HK-2 (cell line): ENCODE measurements around the gene RABGAP1.

ENCODE experiments used
- DNase-seq: peaks from one replicate; pipeline ENCODE4 v3.0.0-alpha.2; 2018; ENCODE audit not compliant: unreplicated experiment

RABGAP1 gene

DNA sequence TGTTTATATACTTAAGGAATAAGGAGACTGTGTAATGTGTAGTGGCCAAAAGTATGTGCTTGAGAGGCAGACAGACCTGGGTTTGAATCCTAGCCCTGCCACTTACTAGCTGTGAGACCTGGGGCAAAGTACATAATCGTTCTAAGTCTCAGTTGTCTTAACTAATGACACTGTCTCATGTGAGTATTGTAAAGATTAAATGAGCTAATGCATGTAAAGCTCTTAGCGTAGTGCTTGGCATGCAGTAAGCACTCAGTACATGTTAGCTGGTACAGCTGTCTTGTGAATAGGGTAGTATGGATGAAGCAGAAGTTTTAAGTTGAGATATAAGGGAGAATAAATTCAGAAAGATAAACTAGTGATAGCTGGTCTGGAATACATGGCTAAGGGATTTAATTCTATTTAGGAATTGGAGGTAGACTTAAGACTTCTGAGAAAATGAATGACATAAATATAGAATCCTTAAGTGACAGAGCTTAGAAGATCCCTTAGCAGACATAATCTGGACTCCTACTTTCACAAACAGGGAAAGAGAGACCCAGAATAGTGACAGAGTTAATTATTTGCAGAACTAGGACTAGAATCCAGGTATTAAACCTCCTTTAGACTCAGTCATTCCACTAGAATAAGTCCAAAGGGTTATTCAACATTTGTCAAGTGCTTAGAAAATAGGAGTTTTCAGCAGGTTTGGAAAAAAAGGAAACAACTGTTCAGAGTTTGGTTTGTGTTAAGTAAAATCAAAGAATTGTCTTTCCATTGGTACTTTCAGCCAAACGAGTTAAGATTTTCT is 105.8 kb downstream of the RABGAP1 start:
- DNase-seq, result no peak

DNA sequence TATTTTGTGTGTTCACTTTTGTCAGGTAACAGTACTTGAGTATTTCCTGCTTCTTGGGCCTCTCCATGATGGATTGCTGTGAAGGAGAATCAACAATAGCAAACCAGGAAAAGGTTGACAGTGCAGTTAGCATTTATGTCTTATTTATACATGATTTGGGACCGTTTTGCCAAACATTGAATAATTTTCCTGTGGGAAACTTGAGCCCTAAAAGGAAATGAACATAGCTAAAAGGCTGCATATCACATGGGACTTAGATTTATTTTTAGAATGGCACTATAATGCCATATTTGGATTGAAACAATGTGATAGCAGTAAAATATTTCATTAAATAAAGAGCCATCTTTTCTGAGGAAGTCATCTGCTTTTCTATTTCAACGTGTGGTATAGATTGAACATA is 107.9 kb downstream of the RABGAP1 start:
- no peak for DNase-seq

DNA sequence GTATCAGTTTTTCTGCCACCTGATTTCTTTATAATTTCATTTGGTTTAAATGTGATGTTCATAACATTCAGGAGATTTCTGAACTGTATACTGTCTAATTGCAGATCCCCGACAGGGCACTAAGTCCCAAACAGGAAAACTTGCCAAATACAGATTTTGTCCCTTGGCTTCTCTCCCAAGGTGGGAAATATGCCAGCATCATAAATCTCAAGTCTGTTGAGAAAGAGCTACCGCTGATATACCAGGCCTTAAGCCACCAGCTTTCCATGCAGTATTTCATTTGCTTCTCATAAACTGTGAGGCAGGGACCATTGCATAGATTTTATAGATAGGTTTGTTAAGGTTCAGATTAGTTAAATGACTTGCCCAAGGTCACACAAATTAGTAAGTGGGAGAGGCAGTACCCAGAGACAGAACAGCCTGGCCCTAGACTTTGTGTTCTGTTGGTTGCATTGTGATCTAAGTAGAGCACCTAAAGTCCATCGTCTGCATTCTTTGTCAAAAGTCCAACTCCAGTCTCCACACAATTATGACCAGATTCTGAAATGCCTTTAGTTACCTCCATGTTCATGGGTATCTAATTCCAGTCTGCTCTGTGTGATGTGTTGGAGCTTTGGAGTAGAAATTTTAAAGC is 108.9 kb downstream of the RABGAP1 start:
- no peak for DNase-seq

GRCh38 chr9:123053046-123053445 is 112.2 kb downstream of the RABGAP1 start:
- DNase-seq, result no peak

- DNase-seq, result no peak
Measured at GRCh38 chr9:123053711-123054110, 112.9 kb downstream of the RABGAP1 start.

GRCh38 chr9:123058834-123059233 is 118.0 kb downstream of the RABGAP1 start:
- no peak for DNase-seq

DNA sequence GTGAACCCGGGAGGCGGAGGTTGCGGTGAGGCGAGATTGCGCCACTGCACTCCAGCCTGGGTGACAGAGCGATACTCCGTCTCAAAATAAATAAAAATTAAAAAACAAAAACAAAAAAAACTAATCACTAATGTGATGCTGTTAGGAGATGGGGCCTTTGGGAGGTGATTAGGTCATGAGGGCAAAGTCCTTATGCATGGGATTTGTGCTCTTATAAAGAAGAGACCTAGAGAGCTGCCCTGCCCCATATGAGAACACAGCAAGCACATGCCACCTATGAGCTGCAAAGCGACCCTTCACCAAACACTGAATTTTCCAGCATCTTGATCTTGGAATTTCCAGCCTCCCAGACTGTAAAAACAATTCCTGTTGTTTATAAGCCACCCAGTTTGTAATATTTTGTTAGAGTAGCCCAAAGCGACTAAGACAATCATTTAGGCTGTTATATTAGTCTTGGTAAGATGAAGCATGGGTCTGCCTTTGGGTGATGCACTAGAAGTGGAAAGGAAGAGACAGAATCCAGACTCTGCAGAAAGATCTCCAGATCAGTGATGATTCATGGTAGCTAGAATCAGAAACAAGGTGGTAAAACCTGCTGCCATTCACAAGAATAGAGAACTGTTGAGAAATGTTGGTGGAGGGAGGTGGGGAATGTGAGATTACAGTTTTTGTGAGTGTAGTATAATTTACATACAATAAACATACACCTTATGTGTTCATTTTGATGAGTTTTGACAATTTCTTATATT is 118.8 kb downstream of the RABGAP1 start:
- no peak for DNase-seq

- no peak for DNase-seq
Measured at GRCh38 chr9:123061216-123061615, 120.4 kb downstream of the RABGAP1 start.

GRCh38 chr9:123062351-123063176 is 121.7 kb downstream of the RABGAP1 start:
- no peak for DNase-seq

- no peak for DNase-seq
Measured at GRCh38 chr9:123063177-123063598, 122.4 kb downstream of the RABGAP1 start.

DNA sequence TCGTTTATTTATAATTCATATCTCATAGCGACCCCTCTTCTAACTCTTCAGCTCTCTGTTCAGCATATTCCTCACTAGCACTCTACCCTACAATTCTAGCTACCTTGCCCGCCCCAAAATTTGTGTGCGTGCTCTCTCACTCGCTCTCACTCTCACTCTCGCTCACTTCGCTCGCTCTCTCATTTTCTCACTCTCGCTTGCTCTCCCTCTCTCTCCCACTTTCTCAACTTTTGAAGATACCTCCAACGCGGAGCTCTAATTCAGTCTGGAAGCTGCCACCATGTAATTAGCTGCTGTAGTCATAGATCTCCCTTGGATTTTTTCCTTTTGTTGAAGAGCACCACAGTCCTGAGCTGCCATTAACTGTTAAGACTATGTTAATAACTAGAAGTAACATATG is 123.1 kb downstream of the RABGAP1 start:
- DNase-seq, result no peak

DNA sequence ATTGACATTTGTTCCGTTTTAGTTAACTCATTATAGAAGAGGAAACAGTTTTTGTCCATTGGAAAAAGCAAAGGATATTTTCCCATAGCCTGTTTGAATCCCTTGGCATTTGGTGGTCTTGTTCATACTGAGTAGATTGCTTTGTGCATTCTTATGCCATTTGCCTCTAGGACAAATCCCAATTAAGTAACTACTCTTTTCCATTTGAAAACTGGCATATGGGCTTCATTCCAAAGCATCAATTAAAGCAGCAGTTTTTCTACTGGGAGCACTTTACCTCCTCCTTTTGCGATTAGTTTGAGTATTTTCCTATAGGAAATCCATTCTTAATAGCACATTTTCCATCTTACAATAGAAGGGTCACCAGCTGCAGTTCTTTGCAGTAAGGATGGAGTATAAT is 123.9 kb downstream of the RABGAP1 start:
- DNase-seq, result no peak

- no peak for DNase-seq
Measured at GRCh38 chr9:123065196-123065595, 124.4 kb downstream of the RABGAP1 start.

- no peak for DNase-seq
Measured at GRCh38 chr9:123067136-123067535, 126.3 kb downstream of the RABGAP1 start.

DNA sequence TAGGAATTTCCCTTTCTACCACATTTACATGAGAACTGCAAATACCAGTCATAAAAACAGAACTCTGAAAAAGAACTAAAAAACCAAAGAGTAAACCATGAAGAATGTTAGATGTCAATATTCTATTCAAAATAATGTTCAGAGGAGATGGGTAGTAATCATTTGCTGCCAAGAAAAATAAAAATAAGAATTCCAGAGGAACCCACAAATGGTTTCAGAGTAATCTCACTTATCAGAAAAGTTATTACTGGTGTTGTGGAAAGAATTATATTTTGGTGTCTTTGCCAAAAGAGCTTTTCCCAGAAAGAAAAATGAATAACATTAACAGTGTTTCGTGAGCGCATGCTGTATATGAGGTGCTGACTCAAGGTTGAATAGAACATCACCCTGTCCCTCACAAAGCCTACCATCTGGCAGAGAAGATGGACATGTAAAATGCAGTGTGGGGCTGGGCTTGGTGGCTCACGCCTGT is 128.2 kb downstream of the RABGAP1 start:
- no peak for DNase-seq

DNA sequence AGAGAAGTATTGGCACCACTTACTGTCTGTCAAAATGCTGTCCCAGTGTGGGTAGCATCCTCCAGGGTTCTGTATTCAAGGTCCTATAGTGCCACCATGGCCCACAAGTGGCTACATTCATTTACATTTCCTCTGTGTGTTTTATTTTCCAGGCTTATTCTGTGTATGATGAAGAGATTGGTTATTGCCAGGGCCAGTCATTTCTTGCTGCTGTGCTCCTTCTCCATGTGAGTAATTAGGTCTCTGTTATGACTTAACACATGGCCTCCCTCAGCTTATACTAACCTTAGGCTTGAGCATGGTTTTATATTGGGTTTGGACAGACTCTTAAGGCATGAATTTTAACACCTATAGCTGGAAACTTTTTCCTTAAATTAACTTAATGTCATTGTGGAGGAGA is 129.4 kb downstream of the RABGAP1 start:
- no peak for DNase-seq

- DNase-seq, result no peak
Measured at GRCh38 chr9:123072407-123072995, 131.7 kb downstream of the RABGAP1 start.

DNA sequence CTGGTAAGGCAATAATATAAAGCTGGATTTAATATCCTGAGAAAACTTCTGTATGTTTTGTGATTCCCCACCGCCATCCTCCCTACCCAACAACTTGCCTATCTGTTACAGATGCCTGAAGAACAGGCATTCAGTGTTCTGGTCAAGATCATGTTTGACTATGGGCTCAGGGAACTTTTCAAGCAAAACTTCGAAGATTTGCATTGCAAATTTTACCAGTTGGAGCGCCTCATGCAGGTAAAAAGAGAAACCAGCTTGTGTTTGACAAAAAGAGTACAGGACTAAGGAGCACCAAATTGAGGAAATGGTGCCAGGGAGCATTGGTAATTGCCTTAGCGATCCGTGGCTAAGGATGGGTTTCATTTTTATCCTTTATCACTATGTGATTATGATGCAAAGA is 132.6 kb downstream of the RABGAP1 start:
- no peak for DNase-seq

DNA sequence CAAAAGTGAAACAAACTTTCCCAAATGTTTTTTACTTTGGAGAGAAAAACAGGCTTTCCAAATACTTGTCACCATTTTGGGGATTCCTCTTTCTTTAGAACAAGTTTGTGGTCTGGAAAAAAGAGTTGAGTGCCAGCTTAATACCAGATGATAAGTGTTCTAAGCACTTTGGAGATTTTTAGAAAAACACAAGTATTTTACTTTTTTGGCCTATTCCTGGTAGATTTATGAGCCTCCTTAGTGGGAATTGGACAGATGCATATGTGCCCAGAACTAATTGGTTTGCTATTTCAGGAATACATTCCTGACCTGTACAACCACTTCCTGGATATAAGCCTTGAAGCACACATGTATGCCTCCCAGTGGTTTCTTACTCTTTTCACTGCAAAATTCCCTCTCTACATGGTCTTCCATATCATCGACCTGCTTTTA is 133.2 kb downstream of the RABGAP1 start:
- DNase-seq, result no peak

GRCh38 chr9:123074628-123075027 is 133.8 kb downstream of the RABGAP1 start:
- no peak for DNase-seq

DNA sequence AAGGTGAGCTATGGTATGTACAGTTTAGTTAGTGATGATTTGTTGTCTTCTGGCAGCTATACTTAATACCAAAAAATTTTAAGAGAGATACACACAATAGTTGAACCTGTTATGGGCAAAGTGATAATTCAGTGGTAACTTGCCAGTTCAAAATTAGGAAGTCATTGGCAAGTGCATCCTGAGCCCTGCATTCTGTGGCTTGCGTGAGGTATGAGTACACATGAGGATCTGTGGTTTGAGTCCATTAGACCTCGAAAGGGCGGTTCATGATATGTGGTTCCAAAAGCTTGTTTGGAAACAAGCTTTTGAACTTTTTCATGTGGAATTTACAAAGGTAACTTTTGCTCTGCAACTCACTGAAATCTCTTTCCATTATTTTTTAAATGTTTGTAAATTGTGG is 139.6 kb downstream of the RABGAP1 start:
- DNase-seq, result no peak
